Kidney epithelial cell (primary cell): Measurements from ENCODE around the gene MKRN1. TPM values are rescaled to one million over a fixed set of nuclear protein-coding genes. Genes with fewer than 3 reads are reported as not detected.

Source experiments
- DNase-seq: peaks from one replicate; pipeline ENCODE4 v3.0.0-alpha.2; 2010; ENCODE audit warnings: low read depth
- H3K27me3 ChIP-seq: 2 replicates; pipeline ENCODE4 v1.6.0; 2011; ENCODE audit warnings: low read length; ENCODE audit not compliant: control insufficient read depth, insufficient read depth
- H3K36me3 ChIP-seq: 2 replicates; pipeline ENCODE4 v1.5.1; 2011; ENCODE audit warnings: low read length; ENCODE audit not compliant: control insufficient read depth, insufficient read depth
- H3K4me3 ChIP-seq: 2 replicates; pipeline ENCODE4 v1.5.1; 2011; ENCODE audit warnings: low read depth, mild to moderate bottlenecking, control low read depth, low read length
- total RNA-seq: library from RNA; depleted of rRNA; stranded (reverse); fragments of >200 nt; gene quantifications from 2 replicates; pipeline ENCODE4 v1.2.3, GENCODE V29; 2015
- TF ChIP-seq, protein P1 (sequence below): IDR thresholded peaks from 2 replicates; pipeline ENCODE4 v1.5.1; 2011; ENCODE audit warnings: mild to moderate bottlenecking, moderate library complexity, low read length, control low read depth, inconsistent platforms; ENCODE audit not compliant: insufficient read depth, poor library complexity, severe bottlenecking

Gene MKRN1
- total RNA-seq, 1 donor from 2014 or later = 58.3 TPM

- Histone ChIP-seq H3K27me3 (no peaks in the 10 kb centered on the region), H3K4me3 (no peak overlapping the region), H3K36me3 (no peaks in the 10 kb centered on the region)
- DNase-seq = no peak
- TF ChIP-seq, protein P1, sequence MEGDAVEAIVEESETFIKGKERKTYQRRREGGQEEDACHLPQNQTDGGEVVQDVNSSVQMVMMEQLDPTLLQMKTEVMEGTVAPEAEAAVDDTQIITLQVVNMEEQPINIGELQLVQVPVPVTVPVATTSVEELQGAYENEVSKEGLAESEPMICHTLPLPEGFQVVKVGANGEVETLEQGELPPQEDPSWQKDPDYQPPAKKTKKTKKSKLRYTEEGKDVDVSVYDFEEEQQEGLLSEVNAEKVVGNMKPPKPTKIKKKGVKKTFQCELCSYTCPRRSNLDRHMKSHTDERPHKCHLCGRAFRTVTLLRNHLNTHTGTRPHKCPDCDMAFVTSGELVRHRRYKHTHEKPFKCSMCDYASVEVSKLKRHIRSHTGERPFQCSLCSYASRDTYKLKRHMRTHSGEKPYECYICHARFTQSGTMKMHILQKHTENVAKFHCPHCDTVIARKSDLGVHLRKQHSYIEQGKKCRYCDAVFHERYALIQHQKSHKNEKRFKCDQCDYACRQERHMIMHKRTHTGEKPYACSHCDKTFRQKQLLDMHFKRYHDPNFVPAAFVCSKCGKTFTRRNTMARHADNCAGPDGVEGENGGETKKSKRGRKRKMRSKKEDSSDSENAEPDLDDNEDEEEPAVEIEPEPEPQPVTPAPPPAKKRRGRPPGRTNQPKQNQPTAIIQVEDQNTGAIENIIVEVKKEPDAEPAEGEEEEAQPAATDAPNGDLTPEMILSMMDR = no peak
Observed at GRCh38 chr7:140489026-140489359, 9.7 kb upstream of the MKRN1 start.

DNA sequence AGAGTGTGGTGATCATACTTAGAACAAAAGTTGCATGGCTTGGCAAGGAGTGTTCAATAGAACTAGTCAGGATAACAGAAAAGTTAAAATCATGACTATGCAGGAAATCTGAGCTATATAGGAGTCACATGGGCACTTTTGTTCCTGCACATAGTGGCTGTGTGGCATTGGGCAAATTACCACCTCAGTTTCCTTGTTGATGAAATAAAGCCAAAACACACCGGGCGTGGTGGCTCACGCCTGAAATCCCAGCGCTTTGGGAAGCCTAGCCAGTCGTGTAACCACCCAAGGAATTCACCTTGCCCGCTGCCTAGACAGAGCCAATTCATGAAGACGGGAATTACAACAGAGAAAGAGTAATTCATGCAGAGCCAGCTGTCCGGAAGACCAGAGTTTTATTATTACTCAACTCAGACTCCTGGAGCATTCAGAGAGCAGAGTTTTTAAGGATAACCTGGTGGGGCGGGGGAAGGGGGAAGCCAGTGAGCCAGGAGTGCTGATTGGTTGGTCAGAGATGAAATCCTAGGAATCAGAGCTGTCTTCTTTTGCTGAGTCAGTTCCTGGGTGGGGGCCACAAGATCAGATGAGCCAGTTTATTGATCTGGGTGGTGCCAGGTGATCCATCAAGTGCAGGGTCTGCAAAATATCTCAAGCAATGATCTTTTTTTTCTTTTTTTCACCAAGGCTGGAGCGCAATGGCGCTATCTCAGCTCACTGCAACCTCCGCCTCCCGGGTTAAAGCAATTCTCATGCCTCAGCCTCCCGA is 6.4 kb upstream of the MKRN1 start:
- no peaks in the 10 kb centered on the region for H3K27me3 ChIP-seq
- no peaks in the 10 kb centered on the region for H3K36me3 ChIP-seq
- no peak overlapping the region for H3K4me3 ChIP-seq
- TF ChIP-seq, protein P1 = no peak
- peak; percentile 14 for DNase-seq

DNA sequence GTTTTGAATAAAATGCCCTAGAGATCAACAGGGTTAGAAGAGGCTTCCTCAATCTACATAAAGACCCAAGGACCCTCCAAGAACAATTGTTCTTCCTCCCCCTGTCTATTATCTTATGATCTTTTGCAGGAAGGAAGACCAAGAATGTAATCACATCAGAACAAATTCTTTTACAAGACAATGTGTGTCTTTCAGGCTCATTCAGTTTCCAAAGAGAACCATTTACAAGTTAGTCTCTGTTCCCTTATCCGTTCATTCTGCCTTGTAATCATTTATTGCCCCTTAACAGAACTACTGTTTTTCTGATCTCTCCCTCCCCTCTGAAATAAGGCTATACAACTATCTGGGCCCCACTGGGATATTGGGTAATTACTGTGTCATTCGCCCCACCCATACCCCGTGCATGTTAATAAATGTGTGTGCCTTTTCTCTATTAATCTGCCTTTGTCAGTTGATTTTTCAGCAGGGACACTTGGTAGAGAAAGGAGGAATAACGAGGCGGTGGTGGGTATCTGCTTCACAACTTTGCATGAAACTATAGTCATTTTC is 5.7 kb upstream of the MKRN1 start:
- Histone ChIP-seq H3K4me3 (no peak overlapping the region), H3K27me3 (no peaks in the 10 kb centered on the region), H3K36me3 (no peaks in the 10 kb centered on the region)
- no peak for DNase-seq
- TF ChIP-seq, protein P1 = no peak

GRCh38 chr7:140484479-140484878 is 5.2 kb upstream of the MKRN1 start:
- TF ChIP-seq, protein P1 = no peak
- DNase-seq = no peak
- no peak overlapping the region for H3K4me3 ChIP-seq
- H3K36me3 ChIP-seq = no peaks in the 10 kb centered on the region
- no peaks in the 10 kb centered on the region for H3K27me3 ChIP-seq

- H3K27me3 ChIP-seq = no peaks in the 10 kb centered on the region
- no peaks in the 10 kb centered on the region for H3K36me3 ChIP-seq
- DNase-seq = no peak
- TF ChIP-seq, protein P1 = no peak
- H3K4me3 ChIP-seq = peak overlapping the region; percentile 98
Observed at GRCh38 chr7:140479739-140480084, 407 bp upstream of the MKRN1 start.
